HG03469 (cell line): Measurements from ENCODE around the gene RNF41.
"Not testable (repeated sequence)": the region's sequence is repeated elsewhere in the genome, so short reads cannot be mapped to it uniquely, and the experiment has no call there.

Experiments
- ATAC-seq: cut with Tn5 transposase; IDR thresholded peaks from one replicate; pipeline ENCODE4 v1.9.1; 2021; ENCODE audit warnings: mild to moderate bottlenecking, moderate library complexity, moderate number of reproducible peaks; ENCODE audit not compliant: unreplicated experiment

Gene RNF41

DNA sequence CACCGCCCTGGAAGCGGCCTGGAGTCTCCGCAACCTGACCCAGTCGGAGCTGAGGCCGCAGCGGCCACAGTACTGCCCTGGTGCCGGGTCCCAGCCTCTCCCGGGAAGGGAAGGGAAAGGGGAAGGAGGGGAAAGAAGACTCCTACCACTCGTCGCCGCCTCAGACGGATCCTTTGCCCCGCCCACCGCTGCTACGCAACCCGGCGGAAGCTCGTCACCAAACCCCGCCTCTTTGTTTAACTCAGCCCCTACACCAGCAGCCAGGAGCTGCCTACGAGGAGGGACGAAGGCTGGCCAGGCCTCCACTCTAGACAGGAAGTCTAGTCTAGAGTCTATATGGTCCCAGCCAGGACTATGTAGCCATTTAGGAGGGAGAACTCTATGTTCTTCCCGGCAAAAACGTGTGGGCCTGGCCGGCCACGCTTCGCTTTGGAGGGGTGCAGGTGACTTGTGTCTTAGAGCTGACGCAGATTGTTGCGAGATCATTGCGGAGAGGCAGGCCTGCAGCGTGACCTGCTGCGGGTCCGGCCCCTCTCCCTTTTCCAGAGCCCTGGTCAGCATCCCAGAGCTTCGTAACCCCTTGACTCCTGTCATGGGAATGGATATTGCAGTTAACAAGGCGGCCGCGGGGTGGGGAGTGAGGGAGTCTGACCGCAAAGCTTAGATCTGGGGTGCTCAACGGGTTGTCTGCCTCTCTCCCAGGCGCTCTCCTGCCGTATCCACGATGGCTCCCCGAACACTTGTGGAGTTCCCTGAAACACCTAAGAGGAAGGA, at the start of gene RNF41:
RNF41 (minus strand) TSS at position 166 of the 774 bp plus-strand sequence. CDS start 7,875 bp downstream, outside the sequence.
- peak; percentile 62 for ATAC-seq

DNA sequence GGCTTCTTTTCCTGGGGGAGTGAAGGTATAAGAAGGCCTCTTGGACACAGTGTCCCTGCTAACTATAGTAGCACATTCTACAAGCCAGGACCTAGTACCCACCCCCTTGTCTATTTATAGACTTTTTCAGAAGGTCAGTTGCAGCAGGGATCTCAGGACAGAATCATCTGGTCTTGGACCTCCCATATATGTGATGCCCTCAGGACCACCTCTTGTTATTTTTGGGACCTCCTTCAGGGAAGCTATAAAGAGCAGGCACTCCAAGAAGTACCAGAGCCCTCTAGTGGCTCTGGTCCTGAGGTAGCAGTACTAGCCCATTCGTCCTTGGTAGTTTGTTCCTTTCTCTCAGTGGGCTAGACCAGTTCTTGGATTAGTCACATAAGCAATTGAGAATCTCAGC, 49.3 kb upstream of the RNF41 start:
- no peak for ATAC-seq

DNA sequence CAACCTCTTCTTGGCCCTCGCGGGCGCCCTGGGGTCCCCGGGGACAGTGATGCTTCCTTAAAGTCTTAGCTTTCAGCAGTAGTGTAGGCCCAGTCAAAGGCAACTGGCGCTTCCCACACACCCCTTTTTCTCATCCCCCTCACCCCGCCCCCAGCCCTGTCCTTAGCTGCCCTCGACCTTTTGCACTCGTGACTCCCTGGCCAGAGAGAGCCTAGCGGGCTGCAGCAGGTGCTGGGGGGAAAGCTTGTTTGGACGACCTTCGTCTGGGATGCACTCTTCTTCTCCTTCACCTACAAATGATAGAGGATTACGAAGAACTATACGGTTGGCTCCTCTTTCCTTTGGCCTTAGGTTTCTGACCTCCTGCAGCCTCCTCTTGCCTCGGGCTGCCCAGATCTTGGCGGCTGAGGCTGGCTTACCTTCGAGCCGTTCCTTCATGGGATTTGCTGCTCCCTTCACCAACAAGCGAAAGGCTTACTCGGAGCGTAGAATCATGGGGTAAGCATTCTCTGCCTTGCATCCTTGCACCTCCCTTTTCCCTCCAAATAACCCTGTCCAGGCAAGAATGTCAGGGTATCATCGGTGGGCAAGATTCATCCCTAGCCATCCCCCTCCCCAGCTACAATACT, 45.8 kb upstream of the RNF41 start:
- no peak for ATAC-seq

DNA sequence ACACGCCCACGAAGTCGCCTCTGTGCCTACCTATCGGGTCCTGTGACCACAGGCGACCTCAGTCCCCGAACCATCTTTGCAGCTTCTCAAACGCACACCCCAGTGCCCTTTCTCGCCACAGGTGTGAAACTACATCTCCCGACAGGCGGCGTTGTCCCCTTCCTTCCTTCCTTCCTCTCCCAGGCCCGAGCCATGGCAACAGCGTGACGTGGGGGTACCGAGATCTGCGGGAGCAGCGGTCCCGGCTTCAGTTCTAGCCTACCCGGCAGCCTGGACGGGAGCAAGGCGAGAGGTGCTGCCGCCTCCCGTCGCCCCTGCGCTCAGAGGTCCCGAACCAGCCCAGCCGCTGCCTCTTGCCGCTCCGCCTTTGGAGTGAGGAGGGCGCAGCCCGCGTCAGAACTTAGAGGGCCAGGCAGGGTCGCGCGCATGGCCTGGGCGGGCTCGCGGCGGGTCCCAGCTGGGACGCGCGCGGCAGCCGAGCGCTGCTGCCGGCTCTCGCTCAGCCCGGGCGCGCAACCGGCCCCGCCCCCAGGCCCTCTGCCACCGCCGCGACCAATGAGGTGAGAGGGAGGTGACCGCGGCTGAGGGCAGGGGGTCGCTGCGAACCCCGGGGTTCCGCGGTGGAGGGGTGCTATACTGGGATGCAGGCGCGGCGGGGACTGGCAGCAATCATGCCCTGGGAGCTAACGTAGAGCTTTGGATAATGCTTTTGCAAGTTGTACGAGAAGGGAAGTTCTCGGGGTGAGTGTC, 45.1 kb upstream of the RNF41 start, which contains the start of gene COQ10A:
COQ10A (plus strand) TSS at position 250 of the 750 bp plus-strand sequence; CDS start at position 427, 177 bp downstream.
- ATAC-seq, result peak; percentile 66

DNA sequence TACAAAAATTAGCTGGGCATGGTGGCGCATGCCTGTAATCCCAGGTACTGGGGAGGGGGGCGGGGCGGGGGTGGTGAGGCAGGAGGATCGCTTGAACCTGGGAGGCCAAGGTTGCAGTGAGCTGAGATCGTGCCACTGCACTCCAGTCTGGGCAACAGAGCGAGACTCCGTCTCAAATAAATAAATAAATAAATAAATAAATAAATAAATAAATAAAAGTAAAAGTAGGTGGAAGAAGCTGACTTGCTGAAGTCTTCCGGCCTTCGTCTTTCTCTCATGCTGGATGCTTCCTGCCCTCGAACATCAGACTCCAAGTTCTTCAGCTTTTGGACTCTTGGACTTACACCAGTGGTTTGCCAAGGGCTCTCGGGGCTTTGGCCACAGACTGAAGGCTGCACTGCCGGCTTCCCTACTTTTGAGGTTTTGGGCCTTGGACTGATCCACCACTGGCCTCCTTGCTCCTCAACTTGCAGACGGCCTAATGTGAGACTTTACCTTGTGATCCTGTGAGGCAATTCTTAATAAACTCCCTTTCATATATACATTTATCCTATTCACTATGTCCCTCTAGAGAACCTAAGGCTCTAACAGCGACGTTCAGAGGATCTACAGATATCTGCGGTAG, 44.5 kb upstream of the RNF41 start:
- ATAC-seq, result not testable (repeated sequence)

DNA sequence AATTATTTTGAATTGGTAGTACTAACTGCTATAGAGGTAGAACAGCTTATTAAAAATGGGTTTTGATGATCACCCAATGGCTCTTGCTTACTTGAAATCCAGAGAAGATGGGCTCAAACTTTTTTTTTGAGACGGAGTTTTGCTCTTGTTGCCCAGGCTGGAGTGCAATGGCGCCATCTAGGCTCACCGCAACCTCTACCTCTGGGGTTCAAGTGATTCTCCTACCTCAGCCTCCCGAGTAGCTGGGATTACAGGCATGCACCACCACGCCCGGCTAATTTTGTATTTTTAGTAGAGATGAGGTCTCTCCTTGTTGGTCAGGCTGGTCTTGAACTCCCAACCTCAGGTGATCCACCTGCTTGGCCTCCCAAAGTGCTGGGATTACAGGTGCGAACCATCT, 41.2 kb upstream of the RNF41 start:
- ATAC-seq, result not testable (repeated sequence)

DNA sequence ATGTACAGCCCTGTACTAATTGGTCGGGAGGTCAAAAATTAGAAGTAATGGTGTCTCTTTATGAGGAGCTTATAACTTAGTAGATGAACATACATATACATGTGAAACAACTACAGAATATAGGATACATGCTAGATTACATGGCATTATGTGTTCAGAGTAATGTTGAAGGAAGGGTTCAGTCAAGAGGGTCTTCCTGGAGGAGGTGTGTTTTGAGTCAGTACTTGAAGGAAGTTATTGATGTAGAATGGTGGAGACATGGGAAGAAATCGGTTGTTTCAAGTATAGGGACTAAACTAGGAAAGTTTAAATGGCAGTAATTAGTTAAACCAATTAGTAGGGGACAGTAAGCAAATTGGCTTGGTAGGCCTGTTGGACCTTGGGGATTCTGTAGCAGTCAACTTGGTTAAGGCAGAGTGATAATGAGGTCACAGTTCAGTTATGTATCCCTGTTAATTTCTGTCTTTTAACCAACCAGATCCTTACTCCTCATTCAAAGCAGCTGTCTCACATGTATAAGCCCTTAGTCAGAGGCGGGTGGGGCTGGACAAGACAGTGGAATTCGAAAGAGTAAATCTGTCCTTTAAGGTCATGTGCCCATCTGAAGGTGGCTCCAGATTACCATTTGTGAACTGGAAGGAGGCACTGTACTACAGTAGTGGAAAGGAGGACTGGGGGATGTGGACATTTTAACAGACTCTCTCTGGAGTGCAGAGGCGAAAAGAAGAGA, 39.9 kb upstream of the RNF41 start:
- no peak for ATAC-seq

DNA sequence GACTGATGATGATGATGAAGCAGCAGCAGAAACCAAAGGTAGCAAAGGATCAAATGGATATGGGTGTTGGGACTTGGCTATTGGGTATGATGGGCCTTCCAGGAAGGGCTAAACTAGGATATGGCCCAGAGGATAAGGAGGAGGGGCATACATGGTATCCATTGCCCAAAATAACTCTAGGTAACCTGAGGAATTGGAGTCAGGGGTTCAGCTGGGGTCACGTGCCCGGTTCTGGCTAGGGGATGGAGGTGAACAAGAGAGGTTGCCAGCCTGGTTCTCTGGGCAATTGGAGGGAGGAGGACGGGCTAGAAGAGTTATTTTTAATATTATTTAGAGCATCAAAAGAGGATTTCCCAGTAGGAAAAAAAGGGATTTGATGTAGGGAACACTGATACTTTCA, 39.2 kb upstream of the RNF41 start:
- no peak for ATAC-seq

DNA sequence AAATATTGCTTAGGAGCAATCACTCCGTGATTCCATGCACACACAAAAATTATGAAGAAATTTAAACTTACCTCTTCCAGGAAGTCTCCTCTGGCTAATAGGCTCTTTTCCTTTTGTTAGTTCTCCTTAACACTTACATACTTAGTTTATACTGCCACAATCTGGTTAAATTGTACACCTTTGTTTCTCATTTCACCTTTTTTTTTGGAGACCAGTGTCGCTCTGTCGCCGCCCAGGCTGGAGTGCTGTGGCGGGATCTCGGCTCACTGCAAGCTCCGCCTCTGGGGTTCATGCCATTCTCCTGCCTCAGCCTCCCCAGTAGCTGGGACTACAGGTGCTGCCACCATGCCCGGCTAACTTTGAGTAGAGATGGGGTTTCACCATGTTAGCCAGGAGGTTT, 38.7 kb upstream of the RNF41 start:
- no peak for ATAC-seq

DNA sequence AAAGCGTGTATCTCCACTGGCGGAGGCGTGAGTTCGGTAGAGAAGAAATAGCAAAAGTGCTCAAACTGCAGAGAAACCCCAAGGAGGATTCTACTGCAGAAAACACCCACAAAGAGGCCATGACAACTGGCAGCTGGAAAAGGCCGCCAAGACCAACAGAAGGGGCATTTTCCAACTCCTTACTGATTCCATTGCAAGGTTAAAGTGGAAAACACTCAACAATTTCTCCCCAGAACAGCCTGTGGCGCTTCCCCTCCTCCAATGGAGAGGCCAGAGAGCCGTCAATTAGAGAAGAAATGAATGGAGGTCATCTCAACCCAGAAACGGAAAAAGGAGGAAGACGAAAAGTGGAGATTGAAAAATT, 37.1 kb upstream of the RNF41 start:
- ATAC-seq, result no peak

DNA sequence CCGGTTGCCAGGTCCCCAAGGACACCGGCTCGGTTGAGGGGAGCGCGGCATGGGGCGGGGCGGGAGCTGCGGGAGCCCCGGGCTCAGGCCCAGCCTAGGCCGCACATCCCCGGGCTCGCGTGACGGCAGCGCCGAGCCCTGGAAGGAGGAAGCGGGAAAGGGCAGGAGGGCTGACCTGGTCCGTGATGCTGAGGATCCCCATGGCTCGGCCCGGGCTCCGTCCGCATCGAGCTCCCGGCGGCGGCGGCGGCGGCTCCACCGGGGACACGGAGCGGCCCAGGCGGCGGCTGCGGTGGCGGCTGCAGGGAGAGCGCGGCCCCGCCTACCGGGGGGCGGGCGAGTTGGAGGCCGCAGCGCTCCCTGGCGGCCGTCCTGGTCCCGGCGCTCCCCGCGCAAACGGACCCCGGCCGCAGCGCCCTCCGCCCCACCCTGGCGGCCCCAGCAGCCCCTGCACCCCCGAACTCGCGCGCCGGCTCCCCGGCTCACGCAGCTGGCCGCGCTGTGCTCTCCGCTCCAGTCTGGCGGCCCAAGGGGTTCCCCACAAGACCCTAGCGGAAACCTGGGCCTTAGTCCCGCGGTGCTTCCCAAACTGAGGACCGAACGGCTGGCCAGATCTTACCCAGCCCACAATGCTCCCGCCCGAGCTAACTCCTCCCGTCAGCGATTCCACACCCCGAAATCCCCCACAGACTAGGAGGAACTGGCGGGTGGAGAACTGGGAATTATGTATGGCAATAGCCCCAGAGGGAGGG, 36.5 kb upstream of the RNF41 start, which contains the start of gene ANKRD52:
ANKRD52 (minus strand) TSS at position 317 of the 752 bp plus-strand sequence; CDS start at position 202, 115 bp downstream.
- ATAC-seq, result peak; percentile 81

DNA sequence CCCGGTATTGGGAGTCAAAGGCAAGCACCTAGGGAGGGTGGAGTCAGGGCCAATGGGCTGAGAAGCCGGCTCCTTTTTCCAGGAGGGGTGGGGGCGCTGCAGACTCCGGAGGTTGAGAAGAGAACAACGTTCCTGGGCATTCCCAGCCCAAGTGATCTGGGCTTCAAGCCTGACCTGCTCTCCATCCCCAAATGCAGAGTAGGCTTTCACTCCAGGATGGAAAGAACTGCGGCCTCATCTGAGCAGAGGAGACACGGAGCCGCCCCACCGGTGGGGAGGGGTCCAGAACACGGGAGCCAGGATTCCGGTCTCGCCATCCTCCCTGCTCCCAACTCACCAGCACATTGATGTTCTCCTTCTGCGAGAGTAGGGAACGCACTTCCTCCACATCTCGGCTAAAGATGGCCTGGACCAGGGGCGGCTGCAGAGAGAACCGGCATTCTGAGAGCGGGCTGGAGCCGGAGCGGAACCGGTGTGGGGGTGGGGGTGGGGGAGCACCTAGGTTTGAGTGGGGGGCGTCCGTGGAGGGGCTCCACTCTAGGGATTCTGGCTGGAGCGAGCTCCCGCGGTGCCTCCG, 35.9 kb upstream of the RNF41 start:
- no peak for ATAC-seq

DNA sequence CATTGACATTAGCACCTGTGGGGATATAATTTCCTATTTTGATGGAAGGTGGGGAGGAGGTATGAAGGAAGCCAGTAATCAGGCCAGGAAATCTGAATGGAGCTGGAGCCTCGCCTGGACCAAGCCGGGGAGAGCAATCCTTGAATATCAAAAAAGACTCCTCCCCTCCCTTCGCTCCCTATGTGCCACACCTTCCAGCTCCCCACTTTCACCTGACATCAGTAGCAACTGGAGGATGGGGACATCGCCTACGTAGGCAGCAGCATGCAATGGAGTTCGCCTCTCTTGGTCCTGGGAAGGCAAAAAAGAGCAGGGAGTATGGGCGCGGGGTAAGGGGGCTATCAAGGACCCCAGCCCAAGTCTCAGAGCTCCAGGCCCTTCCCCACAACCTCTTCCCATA, 35.3 kb upstream of the RNF41 start:
- ATAC-seq, result no peak

DNA sequence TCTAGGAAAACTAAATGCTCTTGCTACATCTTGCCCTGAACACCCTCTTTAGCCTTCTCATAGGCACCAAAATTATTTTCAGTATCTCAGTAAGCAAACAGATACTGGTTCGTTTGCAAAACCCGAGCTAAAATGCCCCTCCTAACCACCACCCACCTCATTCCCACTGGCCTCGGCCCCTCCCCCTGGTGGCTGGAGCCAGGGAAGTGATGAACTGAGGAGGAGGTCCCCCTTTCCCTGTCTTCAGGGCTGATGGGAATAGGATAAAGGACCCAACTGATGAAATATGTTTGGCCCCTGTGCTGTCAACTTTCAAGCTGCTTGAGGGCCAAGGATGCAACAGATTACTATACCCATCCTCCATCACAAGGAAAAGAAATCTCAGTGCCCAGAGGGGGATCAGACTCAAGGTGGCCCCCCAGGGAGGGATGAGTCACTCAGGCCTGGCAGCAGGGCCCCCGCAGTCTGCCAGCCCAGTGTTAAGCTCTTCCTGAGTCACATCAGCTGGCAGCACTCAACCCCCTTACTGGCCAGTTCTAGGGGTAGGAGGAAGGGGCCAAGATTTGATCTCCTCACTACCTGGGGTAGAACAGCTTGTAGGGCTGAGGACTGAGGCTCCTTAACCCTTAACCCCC, 34.7 kb upstream of the RNF41 start:
- no peak for ATAC-seq

DNA sequence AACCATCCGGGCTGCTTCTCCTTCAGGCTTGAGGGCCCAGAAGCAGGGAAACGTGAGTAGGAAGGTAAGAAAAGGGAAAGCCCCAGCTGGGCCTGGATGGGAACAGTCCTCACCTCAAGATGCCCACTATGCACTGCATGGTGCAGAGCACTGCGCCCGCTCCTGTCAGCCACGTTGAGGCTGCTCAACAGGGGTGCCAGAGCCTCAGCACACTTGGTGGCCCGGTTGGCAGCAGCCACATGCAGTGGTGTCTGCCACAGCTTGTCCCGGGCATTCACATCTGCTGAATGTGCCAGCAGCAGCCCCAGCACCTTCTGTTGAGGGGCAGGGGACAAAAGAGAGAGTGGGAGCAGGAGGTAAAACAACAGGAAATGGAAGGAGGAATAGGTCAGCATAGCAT, 33.9 kb upstream of the RNF41 start:
- ATAC-seq, result no peak

DNA sequence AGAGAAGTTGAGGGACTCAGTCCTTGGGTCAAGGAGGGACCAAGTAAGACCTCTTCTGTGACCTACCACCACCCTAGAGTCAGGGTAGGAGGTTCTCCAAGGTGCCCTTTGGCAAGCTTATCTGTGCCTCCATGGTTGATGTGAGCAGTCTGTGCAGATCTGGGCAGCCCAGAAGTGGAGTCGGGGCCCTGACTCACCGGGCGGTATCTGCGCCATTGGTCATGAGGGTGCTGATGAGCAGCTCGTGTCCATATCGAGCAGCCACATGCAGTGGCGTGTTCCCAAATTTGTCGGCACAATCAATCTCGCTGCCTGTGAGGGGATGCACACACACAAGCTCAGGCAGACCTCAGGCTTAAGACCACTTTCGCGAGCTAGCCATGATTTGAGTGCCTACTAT, 31.4 kb upstream of the RNF41 start:
- no peak for ATAC-seq

DNA sequence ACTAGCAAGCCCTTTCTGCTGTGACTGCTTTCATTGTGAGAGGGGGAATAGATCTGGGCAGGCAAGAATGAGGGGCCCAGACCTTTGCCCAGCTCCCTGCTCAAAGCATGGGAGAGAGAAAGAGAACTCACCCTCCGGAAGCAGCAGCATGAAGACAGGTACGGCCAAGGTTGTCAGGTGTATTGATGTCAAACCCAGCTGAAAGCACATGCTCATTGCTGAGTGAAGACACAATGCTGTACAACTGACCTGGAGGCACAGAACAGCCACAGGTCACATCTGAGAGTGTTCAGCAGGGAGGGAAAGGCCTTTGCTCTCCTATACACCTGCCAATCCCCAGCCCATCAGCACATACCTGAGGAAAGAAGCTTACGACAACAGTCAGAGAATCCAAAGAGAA, 30.9 kb upstream of the RNF41 start:
- ATAC-seq, result no peak

DNA sequence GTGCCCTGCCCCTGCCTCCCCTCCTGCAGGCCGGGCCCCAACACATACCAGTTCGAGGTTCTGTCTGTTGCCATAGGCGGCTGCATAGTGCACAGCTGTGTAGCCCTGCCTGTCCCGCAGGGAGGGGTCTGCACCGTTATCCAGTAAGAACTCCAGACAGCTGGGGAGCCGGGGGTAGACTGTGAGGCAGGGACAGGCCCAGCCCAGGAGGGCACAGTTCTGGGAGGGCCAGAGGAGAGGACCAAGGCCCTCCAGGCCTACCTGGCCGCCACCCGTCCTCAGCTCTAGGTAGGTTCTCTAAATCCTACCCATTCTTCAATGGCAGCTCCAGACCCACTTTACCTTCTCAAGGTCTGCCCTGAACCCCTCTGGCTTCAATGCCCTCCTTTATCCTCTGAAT, 27.0 kb upstream of the RNF41 start:
- ATAC-seq, result no peak

DNA sequence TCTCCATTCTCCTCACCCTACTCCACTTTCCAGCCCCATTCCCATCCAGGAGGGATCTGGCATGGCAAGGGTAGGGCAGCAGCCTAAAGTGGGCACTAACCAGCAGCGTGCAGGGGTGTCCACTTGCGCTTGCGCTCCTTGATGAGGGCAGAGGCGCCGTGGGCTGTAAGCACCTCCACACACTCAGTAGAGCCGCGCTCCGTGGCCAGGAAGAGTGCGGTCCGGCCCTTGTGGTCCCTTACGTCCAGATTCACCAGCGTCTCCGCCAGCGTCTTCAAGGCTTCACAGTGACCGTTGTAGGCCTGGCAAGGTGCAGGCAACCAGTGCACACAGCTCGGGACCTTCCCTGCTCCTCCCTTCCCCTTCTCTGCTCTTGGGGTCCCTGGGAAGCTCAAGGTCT, 26.2 kb upstream of the RNF41 start:
- no peak for ATAC-seq
